Activated CD8-positive, alpha-beta T cell treated with anti-CD3 and anti-CD28 coated beads for 36 hours (primary cell): Measurements from ENCODE around the gene YKT6. TPM values are rescaled to one million over a fixed set of nuclear protein-coding genes. Genes with fewer than 3 reads are reported as not detected.

Experiments used
- ATAC-seq: fragments of 200-7000 bp; cut with Tn5 transposase; one replicate; pipeline ENCODE4 v1.10.0; 2021; ENCODE audit warnings: mild to moderate bottlenecking, moderate library complexity
- CTCF ChIA-PET: fragments of 350-600 bp; sonication (Branson Sonifier 250); formaldehyde crosslinking; loops from one replicate; lab custom pipeline; 2021; ENCODE audit warnings: antibody characterized with exemption; lab: Charles Lee
- POLR2A ChIA-PET: fragments of 350-600 bp; sonication (Branson Sonifier 250); formaldehyde crosslinking; loops from one replicate; lab custom pipeline; 2021; ENCODE audit warnings: antibody characterized with exemption; lab: Charles Lee
- DNase-seq: peaks from one replicate; pipeline ENCODE4 v3.0.0-alpha.2; 2020
- H3K27ac Mint-ChIP-seq: one replicate; pipeline ENCODE4 v1.8.0; 2021; ENCODE audit warnings: mild to moderate bottlenecking, mixed read lengths
- H3K27me3 Mint-ChIP-seq: one replicate; pipeline ENCODE4 v1.8.0; 2021; ENCODE audit warnings: mixed read lengths
- H3K36me3 Mint-ChIP-seq: one replicate; pipeline ENCODE4 v1.8.0; 2021; ENCODE audit warnings: low read depth, mixed read lengths
- H3K4me1 Mint-ChIP-seq: one replicate; pipeline ENCODE4 v1.8.0; 2021; ENCODE audit warnings: low read depth, mixed read lengths
- H3K4me3 Mint-ChIP-seq: one replicate; pipeline ENCODE4 v1.8.0; 2021; ENCODE audit warnings: mild to moderate bottlenecking, moderate library complexity, mixed read lengths
- H3K9me3 Mint-ChIP-seq: one replicate; pipeline ENCODE4 v1.8.0; 2021; ENCODE audit warnings: mixed read lengths
- CTCF ChIP-seq: fragments of 200-600 bp; IDR thresholded peaks from one replicate; pipeline ENCODE4 v1.8.0; 2022; ENCODE audit warnings: antibody characterized with exemption, mild to moderate bottlenecking
- intact Hi-C: fragments of 100-400 bp; cut with micrococcal nuclease; formaldehyde crosslinking; loops from one replicate; pipeline ENCODE4 v1.10.0; 2022
- total RNA-seq, 2 experiments: library from RNA; stranded (reverse); gene quantifications; one replicate each; pipeline ENCODE4 v1.2.3, GENCODE V29; 2021

YKT6 gene
- total RNA-seq, 2 experiments from 2014 or later: 49.3 to 50.9 TPM

DNA sequence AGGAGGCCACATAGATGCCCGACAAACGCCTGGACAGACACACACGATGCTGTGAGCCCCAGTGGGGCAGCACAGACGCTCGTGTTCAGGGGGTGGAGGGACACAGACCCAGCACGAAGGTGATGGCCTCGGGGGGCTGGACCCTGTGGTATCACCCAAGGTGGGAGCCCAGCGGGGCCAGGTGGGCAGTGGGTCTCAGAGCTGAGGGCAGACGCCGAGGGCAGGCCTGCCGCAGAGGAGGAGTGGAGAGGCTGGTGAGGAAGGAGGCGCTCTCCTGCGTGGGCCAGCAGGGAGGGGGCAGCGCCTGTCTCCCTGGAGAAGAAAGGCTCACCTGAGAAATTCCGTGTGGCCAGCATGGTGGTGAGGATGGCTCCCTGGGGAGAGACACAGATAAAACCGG is 39.6 kb downstream of the YKT6 start:
- Mint-ChIP-seq H3K9me3 (no peaks in the 10 kb centered on the region), H3K27ac (no peak overlapping the region), H3K27me3 (no peaks in the 10 kb centered on the region), H3K4me3 (no peak overlapping the region), H3K36me3 (no peaks in the 10 kb centered on the region), H3K4me1 (no peaks in the 10 kb centered on the region)
- ATAC-seq (no peak), DNase-seq (no peak)
- intact Hi-C loops: no loop called here
- ChIA-PET POLR2A (interaction anchor here (0.8 to 1.2 kb wide), 2 partner anchors 40 to 240 kb away, joined by 3 read pairs; partner anchors contain the start of gene YKT6), CTCF (interaction anchor here (0.6 to 2.8 kb wide), 34 partner anchors 11 to 326 kb away, joined by 3 to 28 read pairs (median 4); no protein-coding TSS in a partner anchor)
- no peak for TF ChIP-seq CTCF

GRCh38 chr7:44240983-44241510 is 40.3 kb downstream of the YKT6 start:
- POLR2A ChIA-PET: interaction anchor here (0.8 to 1.2 kb wide), 3 partner anchors 32 to 239 kb away, joined by 3 read pairs; partner anchors contain the start of gene YKT6
- H3K27me3 Mint-ChIP-seq: no peaks in the 10 kb centered on the region

DNA sequence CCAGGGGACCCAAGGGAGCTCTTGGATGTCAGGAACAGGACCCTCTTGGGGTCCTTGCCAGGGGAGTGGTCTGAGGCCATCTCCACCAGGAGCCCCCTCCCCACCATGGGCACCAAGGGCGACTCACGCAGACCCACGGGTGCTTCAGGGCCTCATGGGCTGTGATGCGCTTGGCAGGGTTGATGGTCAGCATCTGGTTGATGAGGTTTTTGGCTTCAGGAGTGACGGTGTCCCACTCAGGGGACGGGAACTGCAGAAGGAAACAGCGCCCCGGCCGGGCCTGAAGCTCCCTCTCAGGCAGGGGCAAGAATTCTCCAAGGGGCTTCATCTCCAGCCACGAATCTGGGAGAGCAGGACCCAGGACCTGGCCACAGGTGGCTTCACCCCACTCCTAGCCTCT is 41.3 kb downstream of the YKT6 start:
- POLR2A ChIA-PET: no interaction called here
- no peak for DNase-seq
- no peak for TF ChIP-seq CTCF
- Mint-ChIP-seq H3K4me1 (no peaks in the 10 kb centered on the region), H3K9me3 (no peaks in the 10 kb centered on the region), H3K27ac (no peak overlapping the region), H3K4me3 (no peak overlapping the region), H3K36me3 (no peaks in the 10 kb centered on the region), H3K27me3 (no peaks in the 10 kb centered on the region)
- intact Hi-C loops: no loop called here
- no peak for ATAC-seq
- CTCF ChIA-PET: interaction anchor here (0.7 to 2.8 kb wide), 6 partner anchors 16 to 324 kb away, joined by 3 to 28 read pairs (median 6); no protein-coding TSS in a partner anchor

More at GRCh38 chr7:44240983-44241510, 40.3 kb downstream of the YKT6 start:
- no peak overlapping the region for H3K27ac Mint-ChIP-seq
- no peaks in the 10 kb centered on the region for H3K36me3 Mint-ChIP-seq
- H3K9me3 Mint-ChIP-seq: no peaks in the 10 kb centered on the region
- H3K4me3 Mint-ChIP-seq: no peak overlapping the region
- CTCF ChIA-PET: interaction anchor here (0.6 to 2.8 kb wide), 37 partner anchors 10 to 325 kb away, joined by 3 to 28 read pairs (median 4); no protein-coding TSS in a partner anchor
- TF ChIP-seq CTCF: peak; percentile 74
- H3K4me1 Mint-ChIP-seq: no peaks in the 10 kb centered on the region
- intact Hi-C loops: no loop called here
- DNase-seq: peak; percentile 77
- ATAC-seq: peak; percentile 92

GRCh38 chr7:44244282-44244681 is 43.5 kb downstream of the YKT6 start:
- no peaks in the 10 kb centered on the region for H3K27me3 Mint-ChIP-seq
- no peaks in the 10 kb centered on the region for H3K4me1 Mint-ChIP-seq
- ChIA-PET CTCF (interaction anchor here (1.0 to 1.5 kb wide), 5 partner anchors 13 to 329 kb away, joined by 3 to 4 read pairs (median 3); partner anchors contain the start of gene DDX56), POLR2A (interaction anchor here (0.6 kb wide), 1 partner anchor 11 kb away, joined by 3 read pairs; no protein-coding TSS in a partner anchor)
- H3K9me3 Mint-ChIP-seq: no peaks in the 10 kb centered on the region
- peak; percentile 45 for ATAC-seq
- no peaks in the 10 kb centered on the region for H3K36me3 Mint-ChIP-seq
- intact Hi-C loops: no loop called here
- H3K27ac Mint-ChIP-seq: no peak overlapping the region
- peak; percentile 58 for DNase-seq
- TF ChIP-seq CTCF: peak; percentile 68
- H3K4me3 Mint-ChIP-seq: no peak overlapping the region
